Limb (tissue), 2 donors: Measurements from ENCODE around the gene ATP2B1.

Experiments
- DNase-seq, 2 donors: peaks; one replicate each; pipeline ENCODE4 v3.0.0-alpha.2; 2016; ENCODE audit errors: extremely low spot score in 2 of 2

The ATP2B1 gene

GRCh38 chr12:89662623-89663022, 46.0 kb downstream of the ATP2B1 start:
- DNase-seq = peak in 1 of 2 donors; percentile 9

GRCh38 chr12:89661706-89662330, 46.8 kb downstream of the ATP2B1 start:
- no peak for DNase-seq

DNA sequence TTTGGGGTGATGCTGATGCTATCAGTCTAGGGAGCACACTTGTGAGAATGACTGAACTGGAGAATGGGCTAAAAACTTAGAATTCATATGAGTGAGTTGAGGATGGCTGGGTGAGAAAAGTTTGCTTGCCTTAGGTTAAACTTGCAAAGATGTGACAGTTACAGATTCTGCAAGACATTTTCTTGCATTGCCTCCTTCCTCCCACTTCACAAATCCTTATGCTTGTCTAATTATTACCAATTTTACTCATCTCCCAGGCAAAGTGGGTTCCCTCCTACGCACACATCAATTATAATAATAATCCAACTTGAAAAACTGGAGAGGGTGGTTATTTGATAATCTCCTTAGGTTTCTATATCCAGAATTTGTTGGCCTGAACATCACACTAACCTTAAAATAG, 50.9 kb downstream of the ATP2B1 start:
- no peak for DNase-seq

GRCh38 chr12:89657066-89657465, 51.6 kb downstream of the ATP2B1 start:
- DNase-seq = no peak

- no peak for DNase-seq
Observed at GRCh38 chr12:89655841-89656240, 52.8 kb downstream of the ATP2B1 start.

DNA sequence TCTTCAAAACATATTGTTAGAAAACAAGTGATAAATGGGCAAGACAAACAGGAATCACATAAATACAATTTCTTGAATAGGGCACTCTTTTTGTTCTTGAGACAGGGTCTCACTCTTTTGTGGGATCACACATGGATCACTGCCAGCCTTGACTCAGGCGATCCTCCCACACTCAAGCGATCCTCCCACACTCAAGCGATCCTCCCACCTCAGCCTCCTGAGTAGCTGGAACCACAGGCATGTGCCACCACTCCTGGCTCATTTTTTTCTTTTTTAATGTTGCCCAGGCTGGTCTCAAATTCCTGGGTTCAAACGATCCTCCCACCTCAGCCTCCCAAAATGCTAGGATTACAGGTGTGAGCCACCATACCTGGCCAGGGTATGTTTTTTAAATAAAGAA, 57.4 kb downstream of the ATP2B1 start:
- DNase-seq = no peak

DNA sequence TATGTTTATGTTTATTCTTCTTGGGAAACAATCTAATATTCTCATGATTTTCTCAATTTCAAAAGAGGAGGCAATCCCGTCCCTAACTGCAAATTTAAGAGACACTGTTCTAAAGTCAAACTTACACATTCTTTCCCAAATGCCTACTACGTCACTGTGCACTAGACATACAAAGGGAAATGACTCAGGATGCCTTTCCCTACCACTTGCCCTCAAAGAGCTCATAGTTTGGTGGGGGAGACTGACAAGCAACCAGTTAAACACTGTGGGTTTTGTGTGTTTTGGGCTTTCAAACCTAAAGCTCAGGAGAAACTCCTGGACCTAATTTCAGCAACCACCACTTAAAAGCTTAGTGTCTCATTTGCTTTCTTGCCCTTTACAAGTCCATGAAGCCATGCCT, 58.4 kb downstream of the ATP2B1 start:
- DNase-seq = no peak

DNA sequence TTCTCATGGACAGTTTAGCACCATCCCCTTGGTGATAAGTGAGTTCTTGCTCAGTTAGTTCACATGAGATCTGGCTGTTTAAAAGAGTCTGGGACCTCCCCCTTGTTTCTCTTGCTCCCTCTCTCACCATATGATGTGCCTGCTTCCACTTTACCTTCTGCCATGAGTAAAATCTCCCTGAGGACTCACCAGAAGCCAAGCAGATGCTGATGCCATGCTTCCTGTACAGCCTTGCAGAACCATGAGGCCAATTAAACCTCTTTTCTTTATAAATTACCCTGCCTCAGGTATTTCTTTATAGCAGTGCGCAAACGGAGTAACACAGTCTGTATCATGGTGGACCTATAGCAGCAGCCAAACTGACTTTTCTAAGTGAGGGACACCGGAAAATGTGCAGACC, 58.8 kb downstream of the ATP2B1 start:
- DNase-seq = no peak

GRCh38 chr12:89649139-89649538, 59.5 kb downstream of the ATP2B1 start:
- no peak for DNase-seq

DNA sequence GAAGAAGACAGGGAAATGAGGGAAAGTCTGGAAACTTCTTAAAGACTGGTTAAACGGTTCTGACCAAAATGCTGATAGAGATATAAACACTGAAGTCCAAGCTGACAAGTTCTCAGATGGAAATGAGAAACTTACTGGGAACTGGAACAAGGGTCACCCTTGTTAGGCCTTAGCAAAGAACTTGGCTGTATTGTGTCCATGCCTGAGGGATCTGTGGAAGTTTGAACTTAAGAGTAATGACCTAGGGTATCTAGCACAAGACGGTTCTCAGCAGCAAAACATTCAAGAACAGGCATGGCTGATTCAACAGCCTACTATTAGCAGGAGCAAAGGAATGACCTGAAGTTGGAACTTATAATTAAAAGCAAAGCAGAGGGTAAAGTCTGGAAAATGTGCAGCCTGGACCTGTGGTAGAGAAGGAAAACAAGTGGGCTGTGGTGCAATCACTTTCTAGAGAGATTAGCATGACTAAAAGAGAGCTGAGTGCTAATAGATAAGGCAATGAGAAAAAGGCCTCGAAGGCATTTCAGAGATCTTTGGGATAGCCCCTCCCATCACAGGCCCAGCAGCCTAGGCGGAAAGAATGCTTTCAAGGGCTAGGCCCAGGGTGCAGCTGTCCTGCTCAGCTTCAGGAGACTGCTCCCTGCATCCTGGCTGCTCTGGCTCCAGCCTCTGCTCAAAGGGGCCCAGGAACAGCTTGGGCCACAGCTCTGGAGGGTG, 60.3 kb downstream of the ATP2B1 start:
- DNase-seq = peak in 1 of 2 donors; percentile 32

DNA sequence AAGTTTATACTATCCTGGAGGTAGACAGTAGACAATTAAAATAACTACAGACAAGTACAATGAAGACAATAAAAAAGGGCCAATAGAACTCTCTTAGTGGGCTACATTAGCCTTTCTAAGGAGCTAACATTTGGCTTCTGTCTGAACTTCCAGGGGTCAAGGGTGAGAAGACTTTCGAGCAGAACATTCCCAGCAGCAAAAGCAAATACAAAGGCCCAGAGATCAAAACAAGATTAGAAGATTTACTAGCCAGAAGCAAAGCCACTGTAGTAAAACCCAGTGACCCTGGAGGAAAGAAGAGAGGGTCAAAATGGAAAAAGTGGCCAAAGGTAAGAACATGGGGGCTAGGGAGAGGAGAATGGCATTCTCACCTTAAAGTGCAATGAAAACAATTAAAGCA, 63.2 kb downstream of the ATP2B1 start:
- no peak for DNase-seq

DNA sequence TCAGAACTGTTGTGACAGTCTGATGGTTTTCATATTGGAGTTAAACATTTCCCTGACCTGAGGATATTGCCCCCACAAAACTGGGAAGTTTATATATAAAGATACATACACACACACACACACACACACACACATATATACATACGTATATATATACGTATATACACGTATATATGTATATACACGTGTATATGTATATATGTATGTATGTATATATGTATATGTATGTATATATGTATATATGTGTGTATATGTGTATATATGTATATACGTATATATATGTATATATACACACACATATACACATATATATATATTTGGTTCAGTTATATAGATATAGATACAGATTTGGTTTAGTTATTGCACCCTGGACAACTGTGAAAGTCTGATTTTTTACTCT, 65.7 kb downstream of the ATP2B1 start:
- DNase-seq = no peak

DNA sequence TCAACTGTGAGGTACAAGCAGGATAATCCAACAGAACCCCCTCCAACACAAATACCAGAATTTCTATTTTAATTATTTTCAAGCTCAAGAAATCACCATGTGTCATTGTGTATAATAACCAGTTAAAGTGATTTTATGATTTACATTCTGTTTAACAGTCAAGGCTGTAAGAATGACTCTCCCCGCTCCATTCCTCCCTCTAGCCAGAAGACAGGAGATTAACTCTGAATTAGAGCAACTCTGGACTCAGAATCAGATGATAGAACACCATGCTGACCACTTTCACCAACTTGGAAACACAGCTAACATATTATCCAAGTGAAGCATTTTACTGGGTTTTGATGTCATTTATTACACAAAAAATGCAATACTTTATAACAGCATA, 71.9 kb downstream of the ATP2B1 start:
- no peak for DNase-seq

DNA sequence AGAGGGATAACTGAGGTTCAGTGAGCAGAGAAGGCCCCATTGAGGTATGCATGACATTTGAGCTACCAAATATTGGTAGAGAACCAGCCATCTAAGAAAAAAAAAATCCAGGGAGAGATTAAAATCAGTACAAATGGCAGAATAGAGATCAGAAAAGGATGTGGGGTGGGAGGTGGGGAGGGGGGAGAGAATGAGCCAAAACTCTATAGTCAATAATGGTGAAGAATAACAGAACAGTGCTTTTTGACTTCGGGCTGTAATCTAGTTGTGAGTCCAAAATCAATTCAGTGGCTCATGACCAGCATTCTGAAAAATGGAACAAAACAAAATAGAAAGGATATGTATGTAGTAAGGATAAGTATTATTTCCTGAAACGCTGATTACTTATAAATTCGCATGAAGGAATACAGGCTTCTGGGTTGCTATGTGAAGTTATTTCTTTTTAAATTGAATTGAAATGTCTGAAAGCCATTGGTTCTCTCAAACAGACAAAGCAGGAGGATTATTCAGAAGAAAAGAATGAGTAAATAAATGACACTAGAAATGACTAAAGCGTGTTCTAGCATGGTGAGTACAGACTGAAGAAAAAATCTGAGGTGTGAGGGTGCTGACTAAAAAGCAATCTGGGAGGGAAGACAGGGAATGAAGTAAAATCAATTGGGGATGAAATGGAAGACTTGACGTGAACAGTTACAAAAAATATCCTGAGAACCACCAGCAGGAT, 72.4 kb downstream of the ATP2B1 start:
- no peak for DNase-seq

- DNase-seq = no peak
Observed at GRCh38 chr12:89634508-89634907, 74.1 kb downstream of the ATP2B1 start.

DNA sequence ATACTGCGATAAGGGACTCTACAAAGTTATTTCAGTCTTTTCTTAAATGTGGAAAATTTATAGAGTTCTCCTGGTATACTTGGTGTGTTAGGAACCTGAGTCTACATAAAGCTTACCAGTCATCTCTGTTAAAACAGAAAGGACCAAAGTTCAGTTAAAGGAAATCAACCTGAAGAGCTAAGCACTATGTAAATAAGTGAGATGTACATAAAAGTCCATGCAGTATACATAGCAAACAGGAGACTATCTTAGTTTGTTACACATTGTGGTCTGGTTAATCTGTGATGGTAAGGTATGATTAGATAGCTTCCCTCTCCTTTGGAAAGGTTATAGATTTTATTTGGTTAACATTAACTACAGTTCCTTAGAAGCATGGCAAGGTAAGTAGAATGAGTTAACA, 75.9 kb downstream of the ATP2B1 start:
- DNase-seq = no peak

GRCh38 chr12:89622115-89622514, 86.5 kb downstream of the ATP2B1 start:
- DNase-seq = no peak

- no peak for DNase-seq
Observed at GRCh38 chr12:89621521-89621920, 87.1 kb downstream of the ATP2B1 start.

- DNase-seq = no peak
Observed at GRCh38 chr12:89619764-89620163, 88.9 kb downstream of the ATP2B1 start.

DNA sequence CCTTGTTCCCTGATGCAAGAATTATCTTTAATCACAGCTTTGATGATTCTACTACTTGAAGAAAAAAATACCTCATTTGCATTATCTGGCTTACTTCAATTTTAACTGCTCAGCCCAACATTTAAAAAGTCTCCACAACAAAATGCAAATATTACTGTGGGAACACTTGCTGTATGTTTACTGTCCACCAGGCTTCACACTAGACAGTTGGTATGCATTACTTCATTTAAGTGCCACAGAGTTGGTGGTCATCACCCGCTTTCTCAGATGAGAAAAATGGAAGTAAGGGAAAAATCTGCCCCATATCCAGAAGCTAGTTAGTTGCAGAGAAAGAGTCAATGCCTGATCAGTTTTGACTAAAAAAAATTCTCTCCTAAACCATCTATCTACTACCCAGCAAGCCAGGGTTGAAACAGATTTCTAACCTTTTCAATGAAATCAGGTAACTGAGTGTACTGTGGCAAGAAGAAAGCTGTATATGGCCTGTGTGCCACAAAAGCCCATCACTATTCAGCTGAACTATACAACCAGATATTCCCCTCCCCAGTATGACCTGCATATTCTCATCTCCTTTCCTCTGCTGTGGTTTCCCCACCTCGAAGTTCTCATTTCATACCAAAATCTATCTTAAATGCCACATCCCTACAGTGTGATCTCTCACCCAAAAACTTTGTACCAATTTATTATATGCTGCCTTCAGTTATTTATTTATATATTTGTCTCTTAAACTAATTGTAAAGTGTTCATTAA, 90.3 kb downstream of the ATP2B1 start:
- DNase-seq = no peak

DNA sequence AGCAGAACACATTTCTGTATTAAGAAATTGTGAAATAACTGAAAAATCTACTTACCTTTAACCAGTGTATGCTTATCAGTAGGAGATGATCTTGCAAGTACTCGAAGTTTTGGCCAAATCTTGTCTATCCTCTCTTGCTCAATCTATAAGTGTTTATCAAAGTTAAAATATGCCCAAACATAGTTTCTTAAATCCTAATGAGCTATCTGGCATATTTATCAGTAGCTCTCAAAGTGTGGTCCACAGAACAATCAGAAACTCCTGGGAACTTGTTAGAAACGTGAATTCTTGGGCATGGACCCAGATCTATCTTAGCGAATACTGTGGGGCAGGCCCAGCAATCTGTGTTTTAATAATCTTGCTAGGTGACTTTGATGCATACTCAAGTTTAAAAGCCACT, 98.3 kb downstream of the ATP2B1 start:
- no peak for DNase-seq

- DNase-seq = no peak
Observed at GRCh38 chr12:89603678-89604077, 105.0 kb downstream of the ATP2B1 start.
